GM19397 (cell line): ENCODE results near the gene NKIRAS2.
"Not testable (repeated sequence)": the region's sequence is repeated elsewhere in the genome, so short reads cannot be mapped to it uniquely, and the experiment has no call there.

Source experiments
- ATAC-seq: cut with Tn5 transposase; IDR thresholded peaks from one replicate; pipeline ENCODE4 v1.9.1; 2021; ENCODE audit warnings: mild to moderate bottlenecking, moderate library complexity; ENCODE audit not compliant: unreplicated experiment

NKIRAS2 gene

DNA sequence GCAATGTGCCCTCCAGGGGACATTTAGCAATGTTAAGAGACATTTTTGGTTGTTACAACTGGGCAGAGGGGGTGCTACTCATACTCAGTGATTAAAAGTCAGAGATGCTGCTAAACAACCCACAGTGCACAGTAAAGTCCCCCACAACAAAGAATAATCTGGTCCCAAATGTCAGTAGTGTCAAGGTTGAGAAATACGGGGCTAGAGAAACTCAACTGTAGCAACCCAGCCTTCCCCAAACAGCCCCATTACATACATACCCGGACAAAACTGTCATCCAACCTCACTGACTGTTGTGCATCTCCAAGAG lies 23.1 kb upstream of the NKIRAS2 start:
- no peak for ATAC-seq

GRCh38 chr17:41998497-41998896 lies 21.4 kb upstream of the NKIRAS2 start:
- ATAC-seq, result no peak

DNA sequence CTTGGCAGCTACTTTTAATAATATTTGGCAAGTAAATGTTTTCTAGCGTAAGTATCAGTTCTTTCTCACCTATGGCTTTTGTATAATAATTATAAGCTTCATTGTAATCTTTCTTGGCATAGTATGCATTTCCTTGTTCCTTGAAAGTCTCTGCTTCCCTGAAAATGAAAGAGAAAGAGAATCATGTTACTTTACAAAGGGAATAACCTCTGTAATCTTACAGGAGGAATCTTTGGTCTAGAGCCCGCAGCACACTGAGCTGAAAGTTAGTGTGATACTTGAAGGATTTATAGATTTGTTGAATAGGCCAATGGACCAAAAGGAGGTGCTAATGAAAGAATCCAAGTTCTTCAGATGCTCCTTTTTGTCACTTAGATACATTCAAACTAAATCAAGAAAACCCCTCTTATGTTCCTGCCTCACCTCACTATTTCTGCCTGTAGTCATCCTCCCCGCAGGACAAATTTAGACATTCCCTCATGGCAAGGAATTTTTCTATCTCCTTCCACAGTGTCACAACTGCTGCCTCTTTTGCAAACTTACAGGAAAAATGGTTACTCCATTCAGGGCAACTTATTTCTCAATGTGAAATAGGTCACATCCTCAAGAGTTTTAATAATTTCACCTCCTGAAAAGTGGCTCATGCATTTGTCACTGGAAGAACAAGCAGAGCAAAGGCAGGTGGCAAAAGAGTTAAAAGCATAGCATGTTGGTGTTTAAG lies 19.3 kb upstream of the NKIRAS2 start:
- ATAC-seq, result no peak

DNA sequence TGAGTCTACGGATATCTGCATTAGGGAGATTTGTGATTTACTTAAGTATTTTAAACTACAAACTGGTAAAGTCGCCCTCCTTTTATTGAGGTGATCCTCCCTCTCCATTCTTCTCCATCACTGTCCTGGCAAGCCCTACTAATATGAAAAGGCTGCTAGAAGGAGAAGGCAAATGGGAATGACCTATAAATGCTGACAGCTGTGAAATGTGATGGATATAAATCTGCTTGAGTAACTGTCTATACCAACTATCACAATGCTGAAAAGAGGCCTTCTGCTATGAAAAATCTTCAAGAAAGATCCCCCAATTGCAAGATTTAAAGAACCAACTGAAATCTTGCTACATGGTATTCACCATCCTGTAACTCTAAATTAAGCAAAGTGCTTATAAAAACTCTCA lies 18.2 kb upstream of the NKIRAS2 start:
- ATAC-seq, result no peak

- ATAC-seq, result no peak
These were observed 17.6 kb upstream of the NKIRAS2 start for GRCh38 chr17:42002175-42002791.

DNA sequence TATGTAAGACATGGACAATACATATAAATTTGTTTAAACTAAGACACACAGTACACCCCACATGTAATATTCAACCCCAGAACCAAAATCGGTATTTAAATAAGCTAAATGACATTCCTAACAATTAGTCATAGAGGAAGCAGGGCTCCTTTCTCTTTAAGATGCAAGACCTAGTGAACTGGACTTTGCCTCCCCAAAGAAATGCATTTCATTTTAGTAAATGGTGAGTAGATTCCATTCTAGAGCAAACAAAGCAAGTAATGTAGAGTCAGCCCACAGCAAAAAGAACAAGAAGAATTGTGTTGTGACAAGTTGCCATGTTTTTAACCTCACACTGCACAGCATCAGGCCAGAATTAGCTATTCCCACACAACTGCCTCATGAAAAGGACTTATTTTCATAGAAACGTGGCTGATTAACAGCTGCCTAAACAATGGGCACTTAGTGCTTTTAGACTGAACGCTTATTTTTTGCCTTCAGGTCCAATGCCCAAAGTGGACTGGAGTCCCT lies 17.0 kb upstream of the NKIRAS2 start:
- ATAC-seq, result no peak

- ATAC-seq, result no peak
These were observed 14.7 kb upstream of the NKIRAS2 start for GRCh38 chr17:42005166-42005565.

DNA sequence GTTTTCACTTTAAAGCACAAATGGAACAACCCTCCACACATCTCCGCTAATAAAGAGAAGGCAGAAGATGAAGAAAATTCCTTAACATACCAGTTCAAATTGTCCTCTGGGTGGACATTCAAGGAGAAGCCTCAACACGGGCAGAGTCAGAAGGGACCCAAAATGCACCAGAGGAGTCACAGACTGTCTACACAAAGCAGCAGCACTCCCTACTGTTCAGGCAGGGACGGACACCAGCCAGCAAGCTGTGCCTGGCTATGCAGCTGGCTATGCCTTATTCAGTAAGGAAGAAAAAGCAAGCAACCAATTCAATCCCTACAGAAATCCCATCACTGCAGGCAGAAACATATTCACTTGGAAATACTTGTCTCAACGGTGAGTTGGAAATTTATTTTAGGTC lies 10.7 kb upstream of the NKIRAS2 start:
- no peak for ATAC-seq

- not testable (repeated sequence) for ATAC-seq
These were observed 9.6 kb upstream of the NKIRAS2 start for GRCh38 chr17:42010266-42010680.

GRCh38 chr17:42010898-42011516 lies 8.9 kb upstream of the NKIRAS2 start:
- no peak for ATAC-seq

GRCh38 chr17:42012363-42012762 lies 7.5 kb upstream of the NKIRAS2 start:
- not testable (repeated sequence) for ATAC-seq

DNA sequence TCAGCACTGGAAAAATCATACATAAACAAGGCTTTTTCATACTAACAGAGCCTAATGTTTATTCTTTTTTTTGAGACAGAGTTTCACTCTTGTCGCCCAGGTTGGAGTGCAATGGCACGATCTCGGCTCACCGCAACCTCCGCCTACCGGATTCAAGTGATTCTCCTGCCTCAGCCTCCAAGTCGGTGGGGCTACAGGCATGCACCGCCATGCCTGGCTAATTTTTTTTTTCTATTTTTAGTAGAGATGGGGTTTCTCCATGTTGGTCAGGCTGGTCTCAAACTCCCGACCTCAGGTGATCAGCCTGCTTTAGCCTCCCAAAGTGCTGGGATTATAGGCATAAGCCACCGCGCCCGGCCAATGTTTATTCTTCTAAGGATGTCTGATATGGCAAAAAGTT lies 6.2 kb upstream of the NKIRAS2 start:
- ATAC-seq, result not testable (repeated sequence)

- no peak for ATAC-seq
These were observed 3.5 kb upstream of the NKIRAS2 start for GRCh38 chr17:42016411-42016831.

DNA sequence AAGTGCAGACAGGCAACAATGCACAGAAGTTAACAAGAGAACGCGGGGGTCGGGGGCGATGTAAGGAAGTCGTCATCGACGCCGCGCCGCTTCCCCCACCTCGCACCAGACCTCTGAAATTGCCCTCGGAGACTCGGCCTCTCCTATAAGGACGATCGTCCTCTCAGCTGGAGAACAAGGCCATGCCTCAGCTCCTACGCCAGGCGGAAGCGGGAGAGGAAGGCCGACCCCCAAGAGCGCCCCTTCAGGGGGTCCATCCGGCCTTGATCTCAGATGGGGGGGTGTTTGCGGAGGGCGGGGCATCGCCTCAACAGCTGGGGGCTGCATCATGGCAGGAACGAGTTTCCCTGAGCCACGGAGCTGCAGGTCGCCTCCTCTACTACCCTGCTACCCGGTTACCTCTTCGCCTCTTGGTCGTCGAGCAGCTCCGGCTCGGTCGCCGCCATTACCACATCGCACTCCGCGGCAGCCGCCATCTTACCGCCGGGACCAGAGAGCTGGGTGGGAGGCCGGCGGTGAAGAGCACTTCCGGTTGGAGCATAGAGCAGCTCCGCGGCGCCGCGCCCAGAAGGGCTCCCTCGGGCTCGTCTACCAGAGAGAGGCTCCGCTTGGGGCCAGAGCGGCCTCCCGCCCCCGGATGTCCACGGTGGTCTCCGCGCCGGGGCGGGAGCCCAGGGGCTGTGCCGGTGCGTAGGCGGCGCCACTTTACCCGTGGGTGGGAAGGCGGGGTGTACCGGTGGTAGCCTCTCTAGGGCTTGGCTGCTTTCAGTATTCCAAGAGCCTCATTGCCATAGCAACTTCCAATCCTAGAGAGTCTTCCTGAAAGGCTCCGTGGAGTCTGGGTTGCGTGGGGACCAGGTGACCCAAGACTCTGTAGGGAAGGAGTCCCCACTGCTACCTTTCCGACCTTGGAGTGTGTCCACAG lies 2.7 kb upstream of the NKIRAS2 start, which contains the start of gene DNAJC7:
DNAJC7 (minus strand) TSS at position 499 of the 925 bp plus-strand sequence; CDS start at position 476, 23 bp downstream.
- peak; percentile 82 for ATAC-seq

DNA sequence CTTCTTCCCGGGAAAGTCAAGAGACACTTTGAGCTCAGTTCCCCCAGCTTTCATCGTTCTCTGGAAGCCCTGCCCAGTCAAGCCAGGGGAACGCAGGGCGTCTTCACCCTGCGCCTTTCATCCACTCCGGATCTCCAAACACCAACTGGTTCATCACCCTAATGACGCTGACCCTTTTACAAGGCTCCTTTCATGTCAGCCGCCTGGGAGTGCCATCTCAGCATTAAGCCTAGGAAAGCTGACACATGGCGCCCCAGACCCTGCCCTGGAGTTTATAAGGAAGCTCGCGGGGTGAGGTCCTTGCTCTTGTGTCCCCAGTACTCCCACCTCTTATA lies 2.1 kb upstream of the NKIRAS2 start:
- no peak for ATAC-seq

DNA sequence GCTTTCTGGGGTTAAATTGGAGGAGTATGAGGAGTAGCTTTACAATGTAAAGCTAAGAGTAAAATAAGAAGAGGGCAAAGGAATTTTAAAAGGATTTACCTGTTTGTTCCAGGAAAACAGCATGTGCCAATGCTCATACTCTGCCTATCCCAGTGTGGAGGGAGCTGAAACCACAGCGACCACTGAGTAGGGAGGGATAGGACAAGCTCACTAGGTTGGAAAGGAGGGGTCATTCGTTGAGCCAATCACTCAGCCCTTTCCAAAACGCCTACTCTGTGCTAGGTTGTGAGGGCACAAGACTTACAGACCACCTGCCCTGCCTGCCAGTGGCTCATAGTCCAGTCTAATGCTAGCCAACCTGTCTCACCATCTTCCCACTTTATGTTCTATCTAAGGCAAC lies 1.6 kb upstream of the NKIRAS2 start:
- ATAC-seq, result no peak

- ATAC-seq, result no peak
These were observed 902 bp upstream of the NKIRAS2 start for GRCh38 chr17:42018988-42019387.

DNA sequence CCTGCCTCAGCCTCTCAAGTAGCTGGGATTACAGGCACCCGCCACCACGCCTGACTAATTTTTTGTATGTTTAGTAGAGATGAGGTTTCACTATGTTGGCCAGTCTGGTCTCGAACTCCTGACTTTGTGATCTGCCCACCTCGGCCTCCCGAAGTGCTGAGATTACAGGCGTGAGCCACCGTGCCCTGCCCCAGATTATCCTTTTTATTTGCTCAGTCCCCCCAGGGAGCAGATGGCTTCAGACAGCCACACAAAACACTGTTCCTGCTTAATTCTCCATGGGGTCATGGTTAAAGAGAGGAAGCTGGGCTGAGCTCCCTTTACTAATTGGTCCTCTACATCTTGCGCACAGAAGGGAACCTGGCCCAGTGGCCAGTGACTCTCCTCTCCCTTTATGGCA lies 955 bp downstream of the NKIRAS2 start:
- not testable (repeated sequence) for ATAC-seq

DNA sequence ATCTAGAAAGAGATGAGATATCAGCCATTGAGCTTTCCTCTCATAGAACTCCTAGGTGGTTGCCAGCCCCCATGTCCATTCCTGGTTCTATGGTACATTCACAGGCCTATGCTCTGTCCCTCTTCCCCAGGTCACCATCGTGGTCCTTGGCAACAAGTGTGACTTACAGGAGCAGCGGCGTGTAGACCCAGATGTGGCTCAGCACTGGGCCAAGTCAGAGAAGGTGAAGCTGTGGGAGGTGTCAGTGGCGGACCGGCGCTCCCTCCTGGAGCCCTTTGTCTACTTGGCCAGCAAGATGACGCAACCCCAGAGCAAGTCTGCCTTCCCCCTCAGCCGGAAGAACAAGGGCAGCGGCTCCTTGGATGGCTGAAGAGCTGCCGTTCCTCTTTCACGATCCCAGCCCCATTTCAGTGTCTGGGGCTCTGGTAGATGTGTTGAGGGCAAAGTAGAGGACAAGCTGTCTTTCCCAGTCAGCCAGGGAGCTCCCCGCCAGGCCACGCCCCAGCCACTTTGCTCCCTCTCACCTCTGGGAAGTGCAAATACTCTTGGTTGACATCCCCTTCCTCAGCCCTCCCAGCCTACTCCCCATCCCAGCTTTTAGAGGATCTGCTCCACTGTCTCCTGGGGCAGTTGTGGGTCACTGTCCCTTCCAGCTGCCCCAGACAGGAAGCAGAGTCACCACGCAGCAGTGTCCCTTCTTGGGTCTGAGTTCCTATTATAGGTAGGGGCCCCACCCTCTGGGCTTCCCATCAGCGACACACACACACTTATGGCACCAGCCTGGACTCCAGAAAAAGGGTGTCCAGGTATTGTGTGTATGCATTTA lies 3.8 kb downstream of the NKIRAS2 start:
- ATAC-seq, result no peak

- no peak for ATAC-seq
These were observed 5.3 kb downstream of the NKIRAS2 start for GRCh38 chr17:42025191-42025579.
